GM18505 (cell line): Measurements from ENCODE around the gene FBXW2.

Experiments
- ATAC-seq: cut with Tn5 transposase; IDR thresholded peaks from one replicate; pipeline ENCODE4 v1.9.1; 2021; ENCODE audit not compliant: unreplicated experiment
- POLR2A ChIP-seq: IDR thresholded peaks from 4 replicates; pipeline ENCODE4 v1.6.1; 2011; ENCODE audit warnings: borderline replicate concordance; ENCODE audit not compliant: insufficient read depth, insufficient read length; ENCODE audit errors: extremely low read depth

Gene FBXW2

DNA sequence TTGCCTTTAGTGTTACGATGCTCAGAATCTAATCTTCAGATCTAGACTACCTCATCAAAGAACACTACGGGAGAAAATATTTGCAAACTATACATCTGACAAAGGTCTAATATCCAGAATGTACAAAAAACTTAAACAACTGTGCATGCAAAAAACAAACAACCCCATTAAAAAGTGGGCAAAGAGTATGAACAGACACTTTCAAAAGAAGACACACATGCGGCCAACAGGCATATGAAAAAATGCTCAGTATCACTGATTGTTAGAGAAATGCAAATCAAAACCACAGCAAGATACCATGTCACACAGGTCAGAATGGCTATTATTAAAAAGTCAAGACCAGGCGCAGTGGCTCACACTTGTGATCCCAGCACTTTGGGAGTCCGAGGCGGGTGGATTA, 47.9 kb downstream of the FBXW2 start:
- no peak for TF ChIP-seq POLR2A
- ATAC-seq, result no peak

DNA sequence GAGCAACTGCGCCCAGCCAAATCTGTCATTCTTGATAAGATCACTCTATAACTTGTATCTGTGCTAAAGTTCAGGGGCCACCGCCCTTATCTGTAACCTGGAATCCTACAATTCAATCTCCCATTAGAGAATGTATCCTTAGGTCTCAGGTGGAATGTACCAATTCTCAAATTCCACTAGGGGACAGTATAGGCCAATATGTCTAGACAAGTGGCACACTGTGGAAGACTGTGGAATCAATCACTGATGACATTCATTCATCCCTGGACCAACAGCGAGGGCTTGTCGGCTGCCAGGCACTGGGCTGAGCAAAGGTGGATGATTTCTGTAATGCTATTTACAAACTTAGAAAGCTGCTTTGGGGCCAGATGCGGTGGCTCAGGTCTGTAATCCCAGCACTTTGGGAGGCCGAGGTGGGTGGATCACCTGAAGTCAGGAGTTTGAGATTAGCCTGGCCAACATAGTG, 50.2 kb downstream of the FBXW2 start:
- no peak for TF ChIP-seq POLR2A
- no peak for ATAC-seq

DNA sequence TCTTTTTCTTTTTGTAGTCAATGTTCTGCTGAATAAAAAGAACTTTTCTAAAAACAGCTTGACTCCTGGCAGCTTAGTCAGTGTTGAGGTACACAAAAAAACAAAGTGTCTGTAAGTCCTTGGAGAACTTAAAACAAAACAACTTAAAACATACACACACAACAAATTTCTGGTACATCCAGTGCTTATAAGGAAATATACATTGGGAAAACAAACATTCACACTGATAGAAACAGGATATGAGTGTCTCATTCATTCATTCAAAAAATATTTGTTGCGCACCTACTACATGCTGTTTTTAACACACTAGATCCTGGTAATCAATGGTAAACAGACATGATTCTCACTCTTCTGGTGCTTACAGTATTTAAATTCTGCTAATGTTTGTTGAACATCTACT, 51.5 kb downstream of the FBXW2 start:
- TF ChIP-seq POLR2A, result no peak
- no peak for ATAC-seq

DNA sequence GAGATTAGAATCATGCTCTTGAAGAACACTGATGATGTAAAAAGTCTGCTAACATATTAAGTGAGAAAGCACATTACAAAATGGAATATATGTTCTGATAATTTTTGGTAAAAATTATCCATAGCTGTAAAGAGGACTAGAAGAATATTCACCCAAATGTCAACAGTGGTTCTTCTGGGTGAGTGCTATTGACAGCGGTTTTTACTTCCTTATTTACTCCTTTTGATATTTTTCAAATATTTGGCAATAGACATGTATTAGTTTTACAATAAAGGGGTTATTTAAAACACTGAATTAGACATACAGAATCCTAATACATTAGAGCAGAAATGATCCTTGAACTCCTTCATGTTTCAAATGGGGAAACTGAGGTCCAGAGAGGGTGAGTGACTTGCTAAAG, 52.0 kb downstream of the FBXW2 start:
- no peak for ATAC-seq
- TF ChIP-seq POLR2A, result no peak

DNA sequence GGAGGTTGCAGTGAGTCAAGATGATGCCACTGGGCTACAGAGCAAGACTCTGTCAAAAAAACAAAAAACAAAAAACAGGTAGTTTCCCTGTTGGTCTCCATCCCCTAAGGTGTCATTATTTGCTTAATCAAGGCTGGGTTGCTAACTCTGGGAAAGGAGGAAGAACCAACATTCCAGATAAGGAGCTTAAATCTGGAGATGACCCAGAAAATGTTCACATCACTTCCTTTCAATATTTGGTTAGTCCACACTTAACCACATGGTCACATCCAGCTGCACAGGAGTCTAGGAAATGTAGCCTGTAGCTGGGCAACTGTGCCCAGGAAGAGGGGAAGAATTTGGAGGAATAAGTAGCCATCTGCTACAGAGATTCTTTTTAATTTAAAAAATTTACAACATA, 53.1 kb downstream of the FBXW2 start:
- ATAC-seq, result no peak
- no peak for TF ChIP-seq POLR2A

DNA sequence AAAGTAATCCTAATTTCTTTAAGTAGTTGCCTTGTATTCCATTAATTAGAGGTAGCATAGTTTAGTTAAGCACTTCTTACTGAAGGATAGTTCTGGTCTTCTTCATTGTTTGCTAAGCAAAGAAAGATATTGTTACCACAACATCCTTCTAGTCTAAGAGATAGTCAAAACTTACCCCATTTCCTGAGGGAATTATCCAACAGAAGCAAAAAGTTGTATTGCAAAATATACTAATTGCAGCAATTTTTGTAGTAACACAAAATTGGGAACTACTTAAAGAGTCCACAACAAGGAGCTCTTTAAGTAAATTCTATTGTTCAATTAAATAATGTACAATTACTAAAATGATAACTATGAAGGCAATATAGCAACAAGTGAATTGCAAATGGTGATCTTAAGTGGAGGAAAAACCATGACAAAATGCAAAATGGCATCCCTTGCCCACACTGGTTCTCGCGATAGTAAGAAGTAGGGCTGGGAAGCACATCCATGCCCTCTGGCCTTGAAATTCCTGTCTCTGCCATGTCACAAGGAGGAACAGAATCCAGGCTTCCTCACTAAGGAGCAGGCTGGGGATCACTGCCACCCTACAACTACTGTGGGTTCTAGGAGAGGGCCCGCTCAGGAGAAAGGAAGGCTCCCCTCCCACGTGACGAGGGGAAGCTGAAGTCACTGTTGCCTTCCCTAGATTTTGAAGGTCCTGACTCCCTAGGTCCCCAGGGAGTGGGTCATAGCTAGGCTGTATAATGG, 55.6 kb downstream of the FBXW2 start:
- TF ChIP-seq POLR2A, result no peak
- ATAC-seq, result no peak

DNA sequence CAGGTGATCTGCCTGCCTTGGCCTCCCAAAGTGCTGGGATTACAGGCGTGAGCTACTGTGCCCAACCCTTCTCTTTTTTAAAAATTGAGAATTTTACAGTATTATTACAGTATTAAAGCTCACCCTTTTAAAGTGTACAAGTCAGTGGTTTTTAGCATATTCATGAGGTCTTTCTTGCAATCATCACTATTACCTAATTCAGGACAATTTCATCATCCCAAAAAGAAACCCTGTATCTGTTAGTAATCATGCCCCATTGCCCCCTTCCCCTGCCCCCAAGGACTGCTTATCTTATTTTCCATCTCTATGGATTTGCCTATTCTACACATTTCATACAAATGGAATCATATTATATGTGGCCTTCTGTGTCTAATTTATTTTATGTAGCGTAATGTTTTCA, 56.3 kb downstream of the FBXW2 start:
- no peak for ATAC-seq
- no peak for TF ChIP-seq POLR2A

DNA sequence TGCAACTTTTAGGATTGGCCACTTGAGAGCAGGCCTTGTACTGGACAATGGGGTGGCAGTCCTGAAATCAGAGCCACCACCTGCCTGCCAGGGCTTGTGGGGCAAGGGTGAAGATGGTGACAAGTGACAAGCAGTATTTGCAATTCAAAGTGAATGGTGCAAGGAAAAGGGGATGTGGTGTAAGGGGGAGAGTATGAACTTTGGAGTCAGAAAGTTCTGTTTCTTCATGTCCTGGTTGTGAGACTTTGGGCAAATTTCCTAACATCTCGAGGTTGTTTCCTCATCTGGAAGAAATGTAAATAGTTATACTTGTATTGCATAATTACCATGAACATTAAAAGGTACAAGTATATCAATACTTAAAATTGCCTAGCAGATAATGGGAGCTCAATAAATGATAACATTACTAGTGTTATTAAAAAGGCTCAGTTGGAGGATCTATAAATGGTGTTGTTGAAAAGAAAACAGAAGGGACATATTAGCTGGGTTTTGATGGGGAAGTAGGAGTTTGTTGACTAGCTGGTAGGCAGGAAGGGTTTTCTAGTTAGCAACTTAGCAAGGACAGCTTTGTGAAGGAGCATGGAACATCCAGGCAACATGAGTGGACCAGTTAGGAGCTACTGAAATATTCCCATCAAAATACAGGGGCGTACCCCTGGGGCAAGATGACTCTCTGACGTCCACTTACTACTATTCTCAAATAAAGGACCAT, 57.6 kb downstream of the FBXW2 start:
- no peak for TF ChIP-seq POLR2A
- ATAC-seq, result no peak

DNA sequence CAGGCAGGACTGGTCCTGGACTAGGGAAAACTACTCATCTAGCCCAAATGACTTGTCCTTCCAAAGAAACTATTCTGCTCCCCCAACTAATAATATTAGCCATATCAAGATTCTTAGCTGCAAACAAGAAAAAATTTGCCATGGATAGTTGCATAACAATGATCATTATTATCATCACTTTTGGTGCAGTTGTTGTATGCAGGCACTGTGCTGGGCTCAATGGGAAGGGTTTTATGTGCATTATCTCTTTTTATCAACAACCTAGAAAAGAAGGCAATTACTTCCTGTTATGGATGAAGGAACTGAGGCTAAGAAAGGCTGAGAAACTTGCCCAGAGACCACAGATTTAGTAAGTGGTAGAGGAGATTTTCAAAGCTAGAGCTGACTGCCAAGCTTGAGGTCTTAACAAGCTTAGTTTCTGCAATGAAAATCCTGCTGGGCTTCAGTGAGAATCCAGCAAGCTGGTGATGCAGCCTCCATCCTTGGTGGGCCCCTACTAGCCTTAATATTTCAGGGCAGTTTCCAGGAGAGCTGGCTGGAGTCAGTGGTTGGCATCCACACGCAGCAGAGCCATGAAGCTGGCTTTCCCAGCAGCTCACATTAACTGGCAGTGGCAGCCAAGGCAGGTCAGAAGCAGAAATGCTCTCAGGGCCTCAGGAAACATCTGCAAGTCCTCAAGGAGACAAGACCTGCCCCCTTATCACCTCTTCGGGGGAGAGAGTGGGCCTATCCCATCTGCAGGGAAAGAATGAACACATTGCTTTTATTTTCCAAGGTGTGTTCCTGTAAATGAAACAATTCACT, 58.4 kb downstream of the FBXW2 start:
- no peak for ATAC-seq
- TF ChIP-seq POLR2A, result no peak

DNA sequence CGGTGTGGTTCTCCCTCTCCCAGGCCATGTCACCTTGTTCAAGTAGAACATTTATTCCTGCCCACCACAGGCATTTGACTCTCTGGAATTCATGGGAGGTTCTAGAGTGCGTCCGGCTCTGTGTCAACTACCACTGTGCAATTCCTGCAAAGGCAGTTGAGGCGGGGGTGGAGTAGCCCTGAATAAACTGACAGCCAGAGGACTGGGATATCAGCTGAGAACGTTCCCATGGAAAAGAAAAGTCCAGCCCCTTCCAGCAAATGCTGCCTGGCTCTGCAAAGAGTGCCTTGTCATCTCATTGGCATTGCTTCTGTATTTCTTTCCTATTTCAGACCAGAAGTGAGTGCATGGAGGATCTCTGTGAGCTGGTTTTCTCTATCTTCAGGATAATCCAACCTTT, 60.0 kb downstream of the FBXW2 start:
- TF ChIP-seq POLR2A, result no peak
- no peak for ATAC-seq

DNA sequence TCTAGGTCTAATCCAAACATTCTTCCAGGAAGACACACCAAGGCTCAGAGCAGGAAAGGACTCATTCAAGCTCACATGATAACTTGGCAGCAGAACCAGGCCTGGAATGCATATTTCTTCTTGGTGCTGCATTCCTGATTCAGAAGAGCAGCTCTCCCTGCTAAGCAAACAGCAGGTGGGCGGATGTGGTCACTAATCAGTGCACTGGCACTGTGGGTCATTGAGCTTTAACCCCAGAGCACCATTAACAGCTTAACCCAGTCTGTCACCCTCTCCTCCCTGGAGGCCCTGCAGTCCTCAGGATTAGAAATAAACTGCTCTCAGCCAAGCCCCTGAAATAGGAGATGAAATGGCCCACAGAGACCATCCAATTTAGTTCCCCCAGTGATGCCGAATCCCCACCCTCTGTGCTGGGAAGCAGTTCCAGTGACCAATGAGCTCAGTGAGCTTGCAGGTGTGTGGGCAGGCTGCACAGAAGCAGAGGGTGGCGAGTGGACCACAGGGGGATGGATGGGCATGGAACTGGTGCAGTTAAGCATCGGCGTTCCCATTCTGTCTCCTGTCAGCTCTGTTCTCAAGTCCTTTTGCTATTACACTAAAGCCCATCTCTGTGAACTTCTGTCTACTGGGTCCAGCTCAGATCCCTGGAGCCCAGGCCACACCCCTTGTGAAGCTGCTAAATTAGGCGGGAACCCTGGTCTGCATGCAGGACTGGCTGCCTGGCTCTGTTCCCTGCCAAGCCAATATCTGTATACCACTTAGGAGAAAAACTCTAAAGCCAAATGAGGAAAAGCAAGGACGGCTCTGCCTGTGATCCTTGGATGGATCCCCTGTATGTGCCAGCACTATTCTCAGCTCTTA, 62.3 kb downstream of the FBXW2 start:
- TF ChIP-seq POLR2A, result no peak
- no peak for ATAC-seq

DNA sequence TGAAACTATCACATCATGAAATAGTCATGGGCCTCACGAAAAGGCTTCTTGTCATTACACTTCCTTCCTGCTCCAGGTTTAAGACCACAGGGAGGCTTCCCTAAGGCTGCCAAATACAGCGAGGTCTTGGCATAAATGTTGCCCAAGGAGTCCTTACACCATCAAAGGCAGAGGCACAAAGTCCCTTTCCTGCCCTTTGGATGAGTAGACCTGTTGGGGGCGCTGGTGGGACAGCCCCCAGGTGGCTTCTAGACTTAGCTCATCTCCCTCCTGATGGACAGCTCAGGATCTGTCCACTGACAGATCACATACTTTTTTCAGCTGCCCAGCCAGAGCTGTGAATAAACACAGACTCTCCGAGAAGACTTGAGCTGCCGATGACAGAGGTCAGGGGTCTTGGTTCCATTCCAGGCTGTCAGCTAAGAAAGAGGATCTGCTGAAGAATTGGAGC, 63.4 kb downstream of the FBXW2 start:
- no peak for ATAC-seq
- no peak for TF ChIP-seq POLR2A

DNA sequence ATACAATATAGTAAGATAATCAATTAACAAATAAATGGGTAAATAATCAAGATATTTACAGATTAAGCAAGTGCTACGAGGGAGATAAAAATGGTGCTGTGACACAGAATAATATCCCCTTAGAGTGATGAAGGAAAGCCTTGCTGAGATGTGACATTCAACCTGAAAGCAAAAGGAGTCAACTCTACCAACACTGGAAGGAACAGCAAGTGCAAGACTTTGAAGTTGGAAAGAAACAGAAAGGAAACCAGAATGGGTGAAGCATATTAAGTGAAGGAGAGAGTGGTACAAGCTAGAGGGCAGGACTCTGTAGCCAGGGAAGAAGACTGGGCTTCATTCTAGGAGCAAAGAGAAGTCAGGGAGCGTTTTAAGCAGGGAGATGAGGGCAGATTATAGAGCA, 66.7 kb downstream of the FBXW2 start:
- TF ChIP-seq POLR2A, result no peak
- ATAC-seq, result no peak
